Sigmoid colon (tissue), 7 donors: ENCODE data around the gene MPZL2. TPM values are rescaled to one million over a fixed set of nuclear protein-coding genes. Genes with fewer than 3 reads are reported as not detected.

Experiments
- DNase-seq: peaks from one replicate; pipeline ENCODE4 v3.0.0-alpha.2; 2019
- H3K27ac ChIP-seq, 4 donors: fragments of 200-600 bp; sonication (generic); one replicate each; pipeline ENCODE4 v1.5.1; 2016 to 2019; ENCODE audit warnings: mild to moderate bottlenecking in 1 of 4
- H3K27me3 ChIP-seq, 3 donors: fragments of 200-600 bp; sonication (generic); one replicate each; pipeline ENCODE4 v1.5.1; 2019; ENCODE audit warnings: mild to moderate bottlenecking in 1 of 3
- H3K36me3 ChIP-seq, 4 donors: fragments of 200-600 bp; sonication (generic); one replicate each; pipeline ENCODE4 v1.5.1; 2016 to 2019
- H3K4me1 ChIP-seq, 4 donors: fragments of 200-600 bp; sonication (generic); one replicate each; pipeline ENCODE4 v1.5.1; 2017 to 2019
- H3K4me3 ChIP-seq, 4 donors: fragments of 200-600 bp; sonication (generic); one replicate each; pipeline ENCODE4 v1.5.1; 2017 to 2019; ENCODE audit warnings: mild to moderate bottlenecking in 2 of 4, moderate library complexity in 1 of 4
- H3K9me3 ChIP-seq, 4 donors: fragments of 200-600 bp in 3 of 4; sonication (generic) in 3 of 4; one replicate each; pipeline versions ENCODE4 v1.5.1 to v1.6.1; 2013 to 2019
- EP300 ChIP-seq, 4 donors: sonication (generic); formaldehyde crosslinking; IDR thresholded peaks; one replicate each; pipeline ENCODE4 v1.6.1; 2017; ENCODE audit warnings: antibody characterized with exemption in 4 of 4
- POLR2A ChIP-seq, 2 donors: fragments of 450-650 bp; IDR thresholded peaks; one replicate each; pipeline ENCODE4 v1.6.1; 2016; ENCODE audit warnings: antibody characterized with exemption in 2 of 2, mild to moderate bottlenecking in 2 of 2, moderate library complexity in 2 of 2
- POLR2AphosphoS5 ChIP-seq, 4 donors: sonication (generic); formaldehyde crosslinking; IDR thresholded peaks; one replicate each; pipeline ENCODE4 v1.6.1; 2017; ENCODE audit warnings: antibody characterized with exemption in 4 of 4
- WGBS, 2 donors: extraction: QIAGEN DNeasy Blood & Tissue Kit; methylation state at CpG; one replicate each; pipeline ENCODE4 v1.1.7; 2013; 5-methylcytosine and 5-hydroxymethylcytosine counted together
- intact Hi-C: fragments of 100-400 bp; cut with DNase I; formaldehyde crosslinking; loops from one replicate; pipeline ENCODE4 v1.15.1; 2023
- polyA plus RNA-seq, 3 donors: library from polyadenylated mRNA; stranded (reverse); fragments of 200-250 nt; gene quantifications; one replicate each; pipeline ENCODE4 v1.2.3, GENCODE V29; 2013
- total RNA-seq, 4 donors: library from RNA; depleted of rRNA; stranded (reverse); fragments of >200 nt; gene quantifications; one replicate each; pipeline ENCODE4 v1.1.0, GENCODE V29; 2016
- TF ChIP-seq, protein P1 (sequence below), 4 experiments: fragments of 450-650 bp in 3 of 4; fragments of 200-600 bp in 1 of 4; IDR thresholded peaks; one replicate each; pipeline ENCODE4 v1.5.1; 2016 to 2019; ENCODE audit warnings: antibody characterized with exemption in 4 of 4, mild to moderate bottlenecking in 3 of 4, moderate library complexity in 2 of 4
- donor health status: healthy with polysubstance abuse.
- donor health status: Bipolar disorder and iron deficiency.
- donor health status: healthy.

Gene MPZL2
- total and polyA plus RNA-seq, 7 donors, result 7.7 to 27.6 (median 9.6) TPM

- Histone ChIP-seq H3K4me1 (peaks cover 0 to 7% (median 0%) of the 10 kb centered on the region in 4 donors), H3K27ac (no peak overlapping the region), H3K36me3 (no peaks in the 10 kb centered on the region), H3K27me3 (no peaks in the 10 kb centered on the region), H3K4me3 (no peak overlapping the region), H3K9me3 (no peaks in the 10 kb centered on the region)
- intact Hi-C loops, result no loop called here
- no peak for TF ChIP-seq POLR2AphosphoS5 (IDR thresholded peaks at IDR 0.05)
- TF ChIP-seq EP300 (IDR thresholded peaks at IDR 0.05), result no peak
- TF ChIP-seq POLR2A (IDR thresholded peaks at IDR 0.05), result no peak
- TF ChIP-seq, protein P1, sequence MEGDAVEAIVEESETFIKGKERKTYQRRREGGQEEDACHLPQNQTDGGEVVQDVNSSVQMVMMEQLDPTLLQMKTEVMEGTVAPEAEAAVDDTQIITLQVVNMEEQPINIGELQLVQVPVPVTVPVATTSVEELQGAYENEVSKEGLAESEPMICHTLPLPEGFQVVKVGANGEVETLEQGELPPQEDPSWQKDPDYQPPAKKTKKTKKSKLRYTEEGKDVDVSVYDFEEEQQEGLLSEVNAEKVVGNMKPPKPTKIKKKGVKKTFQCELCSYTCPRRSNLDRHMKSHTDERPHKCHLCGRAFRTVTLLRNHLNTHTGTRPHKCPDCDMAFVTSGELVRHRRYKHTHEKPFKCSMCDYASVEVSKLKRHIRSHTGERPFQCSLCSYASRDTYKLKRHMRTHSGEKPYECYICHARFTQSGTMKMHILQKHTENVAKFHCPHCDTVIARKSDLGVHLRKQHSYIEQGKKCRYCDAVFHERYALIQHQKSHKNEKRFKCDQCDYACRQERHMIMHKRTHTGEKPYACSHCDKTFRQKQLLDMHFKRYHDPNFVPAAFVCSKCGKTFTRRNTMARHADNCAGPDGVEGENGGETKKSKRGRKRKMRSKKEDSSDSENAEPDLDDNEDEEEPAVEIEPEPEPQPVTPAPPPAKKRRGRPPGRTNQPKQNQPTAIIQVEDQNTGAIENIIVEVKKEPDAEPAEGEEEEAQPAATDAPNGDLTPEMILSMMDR (IDR thresholded peaks at IDR 0.05), result no peak
- DNase-seq, result no peak
- WGBS, 2 donors, result 89 to 90% methylated on average over 2 of the region's 2 CpGs
Measured at GRCh38 chr11:118294053-118294452, 30.0 kb upstream of the MPZL2 start.

DNA sequence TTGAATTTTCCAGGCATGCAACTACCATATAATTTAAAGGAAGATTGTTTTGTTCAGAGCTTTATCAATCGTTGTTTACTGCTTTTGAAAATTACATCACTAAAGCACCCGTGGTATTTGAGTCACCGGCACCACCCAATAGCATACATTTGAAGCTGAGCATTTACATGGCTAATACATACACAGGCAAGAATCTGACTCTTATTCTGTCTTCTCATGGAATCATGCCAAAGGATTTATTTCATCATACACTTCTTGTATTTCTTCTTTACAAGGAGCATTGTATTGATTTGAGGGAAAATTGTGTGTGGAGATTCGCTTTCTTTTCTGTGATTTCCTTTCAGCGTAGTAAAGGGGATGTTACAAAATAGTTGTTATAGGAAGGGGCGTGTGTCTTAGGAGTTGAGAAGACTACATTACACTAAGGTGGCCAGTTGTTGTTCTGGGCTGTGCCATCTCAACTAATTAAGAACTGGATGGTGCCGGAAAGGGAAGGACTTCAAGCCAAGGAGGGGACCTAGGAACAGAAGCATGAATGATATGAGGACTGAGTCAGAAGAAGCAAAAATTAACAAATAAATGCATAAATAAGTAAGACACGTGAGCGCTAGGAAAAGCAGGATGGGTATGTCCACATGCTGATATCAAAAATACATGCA is 27.5 kb upstream of the MPZL2 start:
- DNase-seq, result no peak
- Histone ChIP-seq H3K27ac (no peak overlapping the region), H3K4me1 (no peaks in the 10 kb centered on the region), H3K4me3 (no peak overlapping the region), H3K36me3 (no peaks in the 10 kb centered on the region), H3K9me3 (no peaks in the 10 kb centered on the region), H3K27me3 (no peaks in the 10 kb centered on the region)
- 44 to 78% methylated on average over 9 of the region's 9 CpGs for WGBS, 2 donors
- intact Hi-C loops, result no loop called here
- TF ChIP-seq POLR2AphosphoS5 (IDR thresholded peaks at IDR 0.05) (no peak), POLR2A (IDR thresholded peaks at IDR 0.05) (no peak), EP300 (IDR thresholded peaks at IDR 0.05) (no peak)
- TF ChIP-seq, protein P1 (IDR thresholded peaks at IDR 0.05), result no peak

- WGBS, 2 donors, result 4 to 12% methylated on average over 9 of the region's 9 CpGs
- H3K27me3 ChIP-seq, result no peaks in the 10 kb centered on the region
- H3K4me1 ChIP-seq, result no peaks in the 10 kb centered on the region
- TF ChIP-seq POLR2AphosphoS5 (IDR thresholded peaks at IDR 0.05) (no peak), POLR2A (IDR thresholded peaks at IDR 0.05) (no peak)
- TF ChIP-seq, protein P1 (IDR thresholded peaks at IDR 0.05), result peak in 1 of 4 experiments; percentile 17
- H3K36me3 ChIP-seq, result no peaks in the 10 kb centered on the region
- H3K27ac ChIP-seq, result no peak overlapping the region
- DNase-seq, result no peak
- no peaks in the 10 kb centered on the region for H3K9me3 ChIP-seq
- H3K4me3 ChIP-seq, result no peak overlapping the region
- intact Hi-C loops, result no loop called here
Measured at GRCh38 chr11:118290923-118291322, 26.8 kb upstream of the MPZL2 start.

DNA sequence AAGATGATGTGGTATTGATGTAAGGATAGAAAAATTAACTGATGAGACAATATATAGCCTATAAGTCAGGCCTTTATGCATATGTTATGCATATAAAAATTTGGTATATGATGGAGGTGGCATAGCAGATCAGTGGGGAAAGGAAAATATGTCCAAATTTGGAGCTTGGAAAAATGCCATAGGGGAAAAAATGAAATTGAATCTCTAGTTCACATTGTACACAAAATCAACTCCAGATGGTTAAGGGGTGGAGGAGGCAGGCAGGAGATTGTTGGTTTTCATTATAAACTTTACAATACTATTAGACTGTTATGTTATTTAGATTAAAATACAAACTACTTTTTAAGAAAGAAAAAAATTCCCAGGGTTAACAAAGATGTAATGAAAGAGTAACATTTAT is 25.3 kb upstream of the MPZL2 start:
- no peaks in the 10 kb centered on the region for H3K9me3 ChIP-seq
- intact Hi-C loops, result no loop called here
- no peaks in the 10 kb centered on the region for H3K36me3 ChIP-seq
- H3K4me3 ChIP-seq, result no peak overlapping the region
- no peak overlapping the region for H3K27ac ChIP-seq
- no peaks in the 10 kb centered on the region for H3K4me1 ChIP-seq
- no peak for DNase-seq
- TF ChIP-seq EP300 (IDR thresholded peaks at IDR 0.05) (no peak), POLR2AphosphoS5 (IDR thresholded peaks at IDR 0.05) (no peak), POLR2A (IDR thresholded peaks at IDR 0.05) (no peak)
- TF ChIP-seq, protein P1 (IDR thresholded peaks at IDR 0.05), result no peak
- no peaks in the 10 kb centered on the region for H3K27me3 ChIP-seq

GRCh38 chr11:118287006-118287405 is 22.9 kb upstream of the MPZL2 start:
- intact Hi-C loops, result no loop called here

More at GRCh38 chr11:118287006-118287405, 22.9 kb upstream of the MPZL2 start:
- Histone ChIP-seq H3K27me3 (no peaks in the 10 kb centered on the region), H3K4me1 (no peaks in the 10 kb centered on the region), H3K9me3 (no peaks in the 10 kb centered on the region), H3K36me3 (no peaks in the 10 kb centered on the region), H3K4me3 (no peak overlapping the region), H3K27ac (no peak overlapping the region)
- DNase-seq, result no peak
- TF ChIP-seq EP300 (IDR thresholded peaks at IDR 0.05) (no peak), POLR2AphosphoS5 (IDR thresholded peaks at IDR 0.05) (no peak), POLR2A (IDR thresholded peaks at IDR 0.05) (no peak)
- TF ChIP-seq, protein P1 (IDR thresholded peaks at IDR 0.05), result no peak
- 16 to 65% methylated on average over 1 of the region's 1 CpG for WGBS, 2 donors
